ENCODE results near the gene NPM3.

NPM3 gene

GRCh38 chr10:101774589-101775272 lies 8.5 kb downstream of the NPM3 start:
- no peak for DNase-seq (ENCODE audit: low read depth in 2 of 2)

GRCh38 chr10:101773923-101774588 lies 9.2 kb downstream of the NPM3 start:
- no peak for DNase-seq (ENCODE audit: low read depth in 2 of 2)

GRCh38 chr10:101772895-101773761 lies 10.1 kb downstream of the NPM3 start:
- no peak for DNase-seq (ENCODE audit: low read depth in 2 of 2)

- DNase-seq (ENCODE audit: low read depth in 2 of 2) = no peak
These were observed 11.0 kb downstream of the NPM3 start for GRCh38 chr10:101772017-101772894.

- no peak for DNase-seq (ENCODE audit: low read depth in 2 of 2)
These were observed 11.9 kb downstream of the NPM3 start for GRCh38 chr10:101771380-101771779.

GRCh38 chr10:101770331-101771215 lies 12.7 kb downstream of the NPM3 start:
- DNase-seq (ENCODE audit: low read depth in 2 of 2) = no peak

GRCh38 chr10:101769541-101770180 lies 13.6 kb downstream of the NPM3 start:
- DNase-seq (ENCODE audit: low read depth in 2 of 2) = no peak

- no peak for DNase-seq (ENCODE audit: low read depth in 2 of 2)
These were observed 14.5 kb downstream of the NPM3 start for GRCh38 chr10:101768791-101769170.

- no peak for DNase-seq (ENCODE audit: low read depth in 2 of 2)
These were observed 15.1 kb downstream of the NPM3 start for GRCh38 chr10:101767966-101768790.

- no peak for DNase-seq (ENCODE audit: low read depth in 2 of 2)
These were observed 15.7 kb downstream of the NPM3 start for GRCh38 chr10:101767600-101767945.

- DNase-seq (ENCODE audit: low read depth in 2 of 2) = no peak
These were observed 16.3 kb downstream of the NPM3 start for GRCh38 chr10:101766753-101767599.

- DNase-seq (ENCODE audit: low read depth in 2 of 2) = no peak
These were observed 16.9 kb downstream of the NPM3 start for GRCh38 chr10:101766306-101766705.

GRCh38 chr10:101763141-101763846 lies 20.0 kb downstream of the NPM3 start:
- DNase-seq (ENCODE audit: low read depth in 2 of 2) = no peak

- DNase-seq (ENCODE audit: low read depth in 2 of 2) = no peak
These were observed 20.5 kb downstream of the NPM3 start for GRCh38 chr10:101762736-101763135.

- DNase-seq (ENCODE audit: low read depth in 2 of 2) = no peak
These were observed 22.0 kb downstream of the NPM3 start for GRCh38 chr10:101761226-101761625.

- DNase-seq (ENCODE audit: low read depth in 2 of 2) = no peak
These were observed 22.7 kb downstream of the NPM3 start for GRCh38 chr10:101760510-101760909.

GRCh38 chr10:101759309-101760247 lies 23.7 kb downstream of the NPM3 start:
- DNase-seq (ENCODE audit: low read depth in 2 of 2) = no peak

Data from stimulated activated CD4-positive, alpha-beta T cell treated with anti-CD3 and anti-CD28 coated beads, Interleukin-4, amount 100 ng/mL, for 48 hours (primary cell).